HEK293T (cell line): ENCODE results near the gene ZCWPW1.

ENCODE experiments used
- FOXA1 ChIP-seq: fragments of 450-650 bp; IDR thresholded peaks from 2 replicates; pipeline ENCODE4 v1.6.1; 2016; ENCODE audit warnings: mild to moderate bottlenecking
- FOXK2 ChIP-seq: fragments of 450-650 bp; IDR thresholded peaks from 2 replicates; pipeline ENCODE4 v1.6.1; 2016; ENCODE audit warnings: mild to moderate bottlenecking
- HDGF ChIP-seq: fragments of 450-650 bp; IDR thresholded peaks from 2 replicates; pipeline ENCODE4 v1.6.1; 2017; ENCODE audit warnings: antibody characterized with exemption, borderline replicate concordance

- no peak for TF ChIP-seq FOXA1
- TF ChIP-seq HDGF: no peak
- no peak for TF ChIP-seq FOXK2
These were observed 39.3 kb upstream of the ZCWPW1 start for GRCh38 chr7:100467638-100468373.
